GM18517 (cell line): ENCODE measurements around the gene MYMX.

ENCODE experiments used
- ATAC-seq: cut with Tn5 transposase; IDR thresholded peaks from one replicate; pipeline ENCODE4 v1.9.1; 2021; ENCODE audit warnings: mild to moderate bottlenecking, moderate library complexity; ENCODE audit not compliant: unreplicated experiment

MYMX gene

GRCh38 chr6:44249082-44249748 is 32.5 kb downstream of the MYMX start:
- ATAC-seq, result no peak

- ATAC-seq, result no peak
These were observed 33.5 kb downstream of the MYMX start for GRCh38 chr6:44250067-44250717.

- ATAC-seq, result no peak
These were observed 34.0 kb downstream of the MYMX start for GRCh38 chr6:44250718-44251123.

GRCh38 chr6:44251576-44252524 is 35.1 kb downstream of the MYMX start:
- no peak for ATAC-seq

GRCh38 chr6:44253307-44254101 is 36.8 kb downstream of the MYMX start:
- ATAC-seq, result no peak

GRCh38 chr6:44254191-44255104 is 37.7 kb downstream of the MYMX start:
- ATAC-seq, result no peak

GRCh38 chr6:44255105-44255808 is 38.5 kb downstream of the MYMX start:
- ATAC-seq, result no peak

- ATAC-seq, result no peak
These were observed 39.4 kb downstream of the MYMX start for GRCh38 chr6:44255871-44256774.

- no peak for ATAC-seq
These were observed 40.0 kb downstream of the MYMX start for GRCh38 chr6:44256775-44257024.

- peak; percentile 29 for ATAC-seq
These were observed 40.5 kb downstream of the MYMX start, which contains the start of gene SLC35B2 for GRCh38 chr6:44257025-44257752. Gene SLC35B2 (minus strand): TSS chr6:44257528. CDS start chr6:44257410, 118 bp downstream.

- ATAC-seq, result peak; percentile 28
These were observed 41.1 kb downstream of the MYMX start for GRCh38 chr6:44257753-44258324.

- ATAC-seq, result no peak
These were observed 41.7 kb downstream of the MYMX start for GRCh38 chr6:44258325-44258863.

- ATAC-seq, result no peak
These were observed 42.2 kb downstream of the MYMX start for GRCh38 chr6:44258921-44259320.

- ATAC-seq, result no peak
These were observed 43.3 kb downstream of the MYMX start for GRCh38 chr6:44260011-44260410.

- ATAC-seq, result no peak
These were observed 43.9 kb downstream of the MYMX start for GRCh38 chr6:44260451-44261297.

- no peak for ATAC-seq
These were observed 44.9 kb downstream of the MYMX start for GRCh38 chr6:44261581-44261980.
